RPMI7951 (cell line): ENCODE data around the gene NUDT2. TPM values are rescaled to one million over a fixed set of nuclear protein-coding genes. Genes with fewer than 3 reads are reported as not detected.

Source experiments
- DNase-seq: peaks from one replicate; pipeline ENCODE4 v3.0.0-alpha.2; 2012; ENCODE audit warnings: low read depth
- total RNA-seq: library from RNA; depleted of rRNA; stranded (reverse); fragments of >200 nt; shearing (Covaris generic); gene quantifications from 2 replicates; pipeline ENCODE4 v1.2.3, GENCODE V29; 2014

NUDT2 gene
- total RNA-seq, 1 experiment from 2014 or later, result 40.6 TPM

DNA sequence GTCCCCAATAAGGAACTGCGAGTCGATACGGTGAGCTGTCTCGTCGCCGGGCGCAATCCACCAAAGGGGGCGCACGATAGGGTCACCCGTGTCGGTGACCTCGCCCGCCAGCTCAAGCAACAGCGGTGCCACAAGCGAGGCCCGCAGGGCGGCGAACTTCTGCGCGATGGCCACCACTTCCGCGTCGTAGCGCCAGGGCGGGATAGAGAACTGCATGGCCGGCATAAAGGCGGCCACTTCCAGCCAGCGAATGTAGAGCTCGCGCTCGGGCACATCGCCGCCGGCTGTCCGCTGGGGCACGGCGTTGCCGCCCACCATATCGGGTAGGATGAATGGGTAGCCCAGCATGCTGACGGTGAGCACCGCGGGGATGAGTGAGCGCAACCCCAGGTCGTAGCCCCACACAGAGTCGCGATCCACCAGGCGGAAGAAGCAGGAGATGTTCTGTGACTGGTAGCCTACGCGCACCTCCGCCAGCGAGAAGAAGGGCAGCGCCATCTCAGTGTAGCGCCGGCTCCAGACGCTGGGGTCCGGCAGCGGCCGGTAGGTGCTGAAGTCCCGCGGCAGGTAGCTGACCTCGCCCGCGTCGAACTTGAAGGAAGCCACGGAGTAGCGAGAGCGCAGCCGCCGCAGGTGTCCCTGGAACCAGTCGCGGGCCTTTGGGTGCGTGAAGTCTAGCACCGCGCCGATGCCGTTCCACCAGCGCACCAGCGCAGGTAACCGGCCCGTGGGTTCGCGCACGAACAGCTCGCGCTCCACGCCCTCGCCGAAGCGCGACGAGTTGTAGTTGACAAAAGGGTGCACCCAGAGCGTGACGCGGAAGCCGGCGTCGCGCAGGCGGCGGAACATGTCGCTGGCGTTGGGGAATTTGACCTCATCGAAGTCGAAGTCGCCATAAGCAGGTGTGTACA lies 41.9 kb downstream of the NUDT2 start:
- DNase-seq, result no peak

- no peak for DNase-seq
These were observed 42.6 kb downstream of the NUDT2 start for GRCh38 chr9:34371886-34372466.

GRCh38 chr9:34372467-34373011 lies 43.2 kb downstream of the NUDT2 start:
- DNase-seq, result no peak

DNA sequence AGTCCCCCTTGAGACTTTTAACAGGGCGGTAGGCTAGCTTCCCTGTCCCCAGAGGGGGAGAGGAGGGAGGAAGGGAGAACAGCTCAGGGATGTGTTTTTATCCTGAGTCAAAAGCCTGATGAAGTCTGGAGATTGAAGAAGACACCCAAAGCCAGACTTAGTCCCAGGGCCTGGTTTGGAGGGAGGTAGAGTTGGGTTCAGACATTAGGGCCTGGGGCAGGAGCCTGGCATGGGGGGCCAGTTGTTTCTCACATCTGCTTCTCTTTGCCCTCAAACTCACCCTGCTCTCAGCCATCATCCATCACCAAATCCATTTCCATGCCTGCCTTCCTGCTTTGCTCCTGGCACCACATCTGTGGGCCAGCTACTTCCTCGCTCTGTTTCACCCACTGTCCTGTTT lies 44.4 kb downstream of the NUDT2 start:
- no peak for DNase-seq

- no peak for DNase-seq
These were observed 45.0 kb downstream of the NUDT2 start for GRCh38 chr9:34374339-34374738.

GRCh38 chr9:34374905-34375552 lies 45.7 kb downstream of the NUDT2 start:
- no peak for DNase-seq

GRCh38 chr9:34375901-34376595 lies 46.7 kb downstream of the NUDT2 start:
- DNase-seq, result peak; percentile 49

DNA sequence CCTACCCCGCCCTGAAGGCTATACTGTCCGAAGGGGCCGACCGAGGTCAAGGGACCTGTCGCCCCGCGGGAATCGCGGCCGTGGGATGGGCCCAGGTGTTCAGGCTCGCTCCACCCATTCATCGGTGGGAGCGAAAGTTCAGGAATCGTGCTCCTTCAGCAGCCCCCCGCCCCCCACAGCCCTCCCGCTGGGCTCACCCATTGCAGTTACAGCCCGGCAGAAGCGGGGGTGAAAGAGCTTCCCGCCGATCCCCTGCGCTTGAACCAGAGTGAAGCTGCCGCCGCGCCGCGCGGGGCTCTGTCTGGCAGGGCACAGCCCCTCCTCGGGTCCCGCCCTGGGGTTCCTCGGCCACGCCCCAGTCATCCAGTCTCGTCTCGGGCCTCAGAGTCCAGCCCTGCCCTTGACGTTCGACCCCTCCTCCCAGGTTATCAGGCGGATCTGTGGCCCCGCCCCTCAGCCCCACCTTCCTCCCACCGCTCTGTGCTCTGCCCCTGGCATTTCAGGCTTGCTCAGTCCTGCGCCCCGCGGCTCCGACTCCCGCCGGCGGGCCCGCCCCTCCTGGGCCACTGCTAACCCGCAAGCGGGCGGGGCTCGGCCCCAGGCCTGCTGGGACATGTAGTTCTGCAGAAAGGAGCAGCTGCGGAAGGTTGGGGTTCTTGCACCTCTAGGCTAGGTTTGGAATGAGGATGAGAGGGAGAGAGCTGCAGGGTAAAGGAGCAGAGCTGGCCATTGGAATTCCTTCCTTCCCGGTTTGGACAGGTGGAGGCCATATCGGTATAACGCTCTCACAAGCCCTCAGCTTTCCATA lies 47.4 kb downstream of the NUDT2 start, which contains the start of gene MYORG:
Gene MYORG, minus strand, starts transcription at position 303 of the 808 bp plus-strand sequence. CDS start 3,955 bp downstream, outside the sequence.
- peak; percentile 93 for DNase-seq

DNA sequence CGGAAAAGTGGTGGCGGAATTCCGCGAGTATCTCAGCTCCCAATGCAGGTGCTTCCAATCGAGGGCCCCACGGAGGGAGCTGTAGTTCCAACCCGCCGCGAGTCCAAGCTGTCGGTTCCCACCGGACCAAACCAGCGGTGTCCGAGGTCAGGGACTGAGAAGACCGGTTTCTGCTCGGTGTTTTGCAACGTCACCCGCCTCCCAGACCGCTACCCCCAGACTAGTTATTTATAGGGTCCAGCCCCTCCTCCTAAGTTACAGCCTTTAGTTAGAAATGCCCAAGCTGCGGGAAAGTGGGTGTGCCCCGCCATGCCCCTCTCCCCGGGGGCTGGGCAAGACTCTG lies 48.0 kb downstream of the NUDT2 start:
- DNase-seq, result no peak

- no peak for DNase-seq
These were observed 49.1 kb downstream of the NUDT2 start for GRCh38 chr9:34378376-34379060.

DNA sequence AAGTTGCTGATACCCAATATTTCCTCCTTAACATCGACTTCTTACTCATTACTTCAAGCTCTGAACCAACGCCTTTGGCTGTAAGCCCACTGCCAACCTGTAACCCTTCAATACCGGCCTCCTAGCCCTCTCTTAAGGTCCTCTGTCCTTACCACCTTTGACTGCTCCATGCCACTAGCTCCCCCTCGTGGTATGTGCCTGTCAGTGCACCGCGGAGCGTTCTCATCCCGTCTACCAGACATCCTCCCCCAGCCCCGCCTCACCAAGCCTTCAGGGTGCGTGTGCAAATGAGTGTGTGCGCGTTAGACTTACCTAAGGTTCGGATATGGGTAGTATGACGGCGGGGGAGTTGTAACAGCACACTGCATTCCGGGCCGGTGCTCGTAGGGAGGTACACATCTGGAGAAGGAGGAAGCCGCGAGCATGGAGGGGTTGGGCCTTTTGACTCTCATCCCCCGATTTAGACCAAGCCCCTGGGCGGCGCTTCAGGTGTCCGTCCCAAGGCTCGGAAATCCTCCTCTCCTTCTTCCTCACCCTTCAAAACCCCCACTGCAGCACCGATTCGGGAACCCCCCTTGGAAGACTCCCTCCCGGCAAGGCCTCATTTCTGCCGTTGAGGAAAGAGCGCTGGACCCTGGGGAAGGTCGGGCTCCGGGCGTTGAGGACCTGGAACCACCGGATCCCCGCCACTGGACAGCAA lies 50.1 kb downstream of the NUDT2 start:
- peak; percentile 69 for DNase-seq

DNA sequence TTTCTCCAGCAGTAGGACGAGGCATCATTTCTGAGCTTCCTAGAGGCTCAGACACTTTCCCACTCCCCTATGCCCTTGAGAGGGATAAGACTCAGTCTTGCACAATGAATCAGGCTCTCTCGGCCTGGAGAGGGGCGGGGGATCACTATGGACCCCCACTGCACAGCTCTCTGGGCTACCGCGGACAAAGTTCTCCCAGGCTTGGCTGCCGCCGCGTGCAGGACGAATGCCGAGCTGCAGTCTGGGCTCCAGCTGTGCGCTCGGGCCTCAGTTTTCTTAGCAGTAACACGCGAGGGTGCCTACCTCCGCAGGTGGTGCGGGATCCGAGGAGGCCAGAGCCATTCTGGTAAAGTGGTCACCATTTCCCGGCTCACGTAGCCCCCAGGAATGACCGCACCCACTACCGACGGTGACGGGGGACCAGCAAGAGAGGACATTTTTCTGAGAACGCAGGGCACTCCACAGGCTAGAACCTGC lies 50.7 kb downstream of the NUDT2 start:
- DNase-seq, result no peak

DNA sequence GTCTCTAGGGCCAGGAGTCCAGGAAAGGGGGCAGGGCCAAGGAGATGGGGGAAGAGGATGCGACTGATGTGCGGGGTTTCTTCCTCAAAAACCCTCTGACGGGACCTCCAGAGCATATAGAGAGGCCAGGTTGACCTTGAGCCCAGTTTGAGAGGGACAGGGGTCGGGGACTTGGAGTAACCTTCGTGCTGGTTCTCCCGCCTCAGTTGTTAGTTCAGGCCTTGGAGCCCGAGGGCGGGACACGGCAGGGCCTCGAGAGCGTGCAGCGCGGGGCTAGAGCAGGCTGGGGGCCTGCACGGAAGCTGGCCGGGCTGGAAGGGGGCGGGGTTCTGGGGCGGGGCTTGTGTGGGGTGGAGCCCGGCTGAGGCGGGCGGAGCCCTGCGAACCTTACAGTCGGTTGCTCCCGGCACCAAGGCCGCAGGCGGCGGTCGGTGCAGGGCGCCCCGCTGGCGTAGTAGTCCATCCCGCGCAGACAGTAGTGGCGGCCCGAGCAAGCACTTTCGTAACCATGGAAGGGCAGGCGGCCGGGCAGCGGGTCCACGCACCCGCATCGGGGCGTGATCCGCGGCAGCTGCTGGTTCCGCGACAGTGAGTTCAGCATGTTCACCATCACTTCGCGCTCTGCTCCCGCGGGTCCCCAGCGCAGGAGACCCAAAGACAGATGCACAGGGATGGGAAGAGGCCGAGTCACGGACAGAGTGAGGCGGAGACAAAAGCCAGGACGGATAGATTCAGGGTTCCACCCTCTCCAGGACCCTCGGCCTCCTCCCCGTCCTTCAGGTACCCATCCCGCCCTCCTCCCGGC lies 51.3 kb downstream of the NUDT2 start:
- DNase-seq, result peak; percentile 62

DNA sequence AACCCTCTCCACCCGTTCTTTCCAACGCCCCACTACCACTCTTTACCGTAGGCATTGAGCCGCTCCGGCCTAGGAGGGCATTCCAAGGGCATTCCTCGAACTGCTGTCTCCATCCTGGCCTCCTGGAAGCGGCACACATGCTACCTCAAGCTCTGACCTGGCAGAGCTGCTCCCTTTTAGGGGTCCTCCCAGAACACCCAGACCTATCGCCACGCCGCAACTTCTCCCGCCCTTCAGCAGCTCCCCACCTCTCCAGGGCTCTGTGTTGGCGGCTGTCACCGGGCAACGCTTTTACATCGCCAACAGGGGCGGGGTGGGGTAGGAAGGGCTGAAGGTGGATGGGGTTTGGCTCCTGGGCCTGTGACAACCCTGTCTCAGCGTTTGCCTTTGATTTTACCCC lies 52.0 kb downstream of the NUDT2 start:
- DNase-seq, result no peak

- no peak for DNase-seq
These were observed 52.7 kb downstream of the NUDT2 start for GRCh38 chr9:34382054-34382453.

DNA sequence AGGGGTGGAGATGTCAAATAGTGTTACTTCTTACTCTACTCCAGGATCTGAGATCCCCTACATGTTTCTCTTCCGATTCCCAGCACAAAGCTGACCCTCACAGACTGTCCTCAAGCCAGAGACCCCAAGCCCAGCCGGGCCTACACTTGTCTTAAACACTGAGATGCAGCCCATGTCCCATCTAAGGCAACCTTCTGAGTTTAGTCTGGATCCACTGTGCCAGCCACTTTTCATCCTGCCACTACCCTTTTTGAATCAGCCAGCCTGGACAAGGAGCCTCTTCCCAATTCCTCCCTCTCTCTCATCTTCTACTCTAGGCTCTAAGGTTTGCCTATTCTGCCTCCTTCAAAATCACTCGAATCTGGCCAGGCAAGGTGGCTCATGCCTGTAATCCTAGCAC lies 53.5 kb downstream of the NUDT2 start:
- DNase-seq, result no peak

DNA sequence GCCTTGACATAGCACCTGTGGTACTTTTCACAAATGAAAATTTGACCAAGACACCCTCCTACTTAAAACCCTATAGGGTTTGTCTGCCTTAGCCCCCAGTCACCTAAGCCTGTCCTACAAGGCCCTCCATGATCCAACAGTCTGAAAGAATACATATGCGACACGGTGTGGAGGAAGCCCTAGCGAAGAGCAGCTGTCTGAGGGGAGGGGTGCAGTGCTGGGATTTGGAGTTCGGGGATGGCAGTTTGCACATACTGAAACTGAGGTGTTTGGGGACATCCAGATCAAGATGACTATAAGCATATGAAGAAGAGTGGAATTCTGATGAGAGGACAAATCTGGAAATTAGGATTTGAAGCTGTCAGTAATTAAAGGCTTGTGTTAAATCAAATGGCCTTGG lies 54.5 kb downstream of the NUDT2 start:
- no peak for DNase-seq

DNA sequence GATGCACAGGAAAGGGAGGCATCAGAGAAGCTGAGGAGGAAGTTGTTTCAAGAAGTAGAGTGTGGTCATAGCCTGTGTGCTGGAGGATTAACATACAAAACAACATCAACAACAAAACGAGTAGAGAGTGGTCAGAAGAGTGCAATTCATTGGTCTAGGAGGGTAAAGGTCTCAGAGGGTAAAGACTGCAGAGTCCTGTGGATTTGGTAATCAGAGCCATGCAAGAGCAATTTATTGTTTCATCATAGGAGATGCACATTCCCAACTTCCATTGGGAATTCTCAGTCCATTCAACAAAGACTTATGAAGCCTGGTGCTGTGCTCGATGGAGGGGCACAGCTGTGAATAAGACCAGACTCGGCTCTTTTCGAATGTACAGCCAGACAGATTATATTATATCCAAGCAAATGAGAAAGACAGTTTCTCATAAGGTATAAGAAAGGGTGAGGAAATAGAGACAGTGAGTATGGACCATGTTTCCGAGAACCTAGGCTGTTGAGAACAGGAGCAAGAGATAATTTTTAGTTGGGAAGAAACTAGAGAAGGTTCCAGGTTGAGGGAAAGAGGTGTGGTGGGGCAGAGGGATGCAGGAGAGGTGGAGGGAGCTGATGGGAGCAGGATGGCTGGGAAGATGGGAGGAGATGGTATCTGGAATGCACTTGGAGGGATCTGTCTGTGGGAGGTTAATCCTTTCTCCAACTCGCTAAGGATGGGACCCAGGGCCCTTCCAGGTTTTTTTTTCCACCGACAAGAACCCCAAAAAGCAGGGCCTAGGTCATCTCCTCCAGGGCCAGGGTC lies 55.2 kb downstream of the NUDT2 start:
- DNase-seq, result no peak
